CD4-positive, alpha-beta T cell (primary cell): ENCODE data around the gene NAV2. TPM values are rescaled to one million over a fixed set of nuclear protein-coding genes. Genes with fewer than 3 reads are reported as not detected.

ENCODE experiments used
- ATAC-seq: fragments of 200-7000 bp; cut with Tn5 transposase; one replicate; pipeline ENCODE4 v1.10.0; 2022; ENCODE audit warnings: mild to moderate bottlenecking; ENCODE audit not compliant: poor library complexity
- CTCF ChIA-PET: fragments of 350-600 bp; sonication (Branson Sonifier 250); formaldehyde crosslinking; loops from one replicate; lab custom pipeline; 2021; ENCODE audit warnings: antibody characterized with exemption, inconsistent platforms; lab: Charles Lee
- POLR2A ChIA-PET: fragments of 350-600 bp; sonication (Branson Sonifier 250); formaldehyde crosslinking; loops from one replicate; lab custom pipeline; 2021; ENCODE audit warnings: antibody characterized with exemption, inconsistent platforms; lab: Charles Lee
- DNase-seq, 14 experiments: peaks; one replicate each; pipeline ENCODE4 v3.0.0-alpha.2; 2013 to 2020; ENCODE audit warnings: mixed read lengths in 2 of 14
- H3K27ac ChIP-seq, 2 donors: one replicate each; pipeline versions ENCODE4 v1.5.1 to v1.7.0; 2013; ENCODE audit warnings: low read length in 2 of 2, low read depth in 1 of 2, mild to moderate bottlenecking in 1 of 2
- H3K27me3 ChIP-seq, 2 experiments: 1 replicate in 1 of 2; 2 replicates in 1 of 2; pipeline versions ENCODE4 v1.6.1 to v1.7.0; 2013; ENCODE audit warnings: low read length in 2 of 2, control low read depth in 1 of 2, mild to moderate bottlenecking in 1 of 2, moderate library complexity in 1 of 2; ENCODE audit not compliant: insufficient read depth in 2 of 2, control insufficient read depth in 1 of 2
- H3K36me3 ChIP-seq: one replicate; pipeline ENCODE4 v1.6.1; 2013; ENCODE audit warnings: low read length, control low read depth; ENCODE audit not compliant: insufficient read depth
- H3K4me1 ChIP-seq: one replicate; pipeline ENCODE4 v1.6.1; 2013; ENCODE audit warnings: low read length, control low read depth; ENCODE audit not compliant: insufficient read depth
- H3K4me3 ChIP-seq: one replicate; pipeline ENCODE4 v1.5.1; 2013; ENCODE audit warnings: mild to moderate bottlenecking, low read length, moderate library complexity
- H3K9me3 ChIP-seq, 2 experiments: 1 replicate in 1 of 2; 2 replicates in 1 of 2; pipeline versions ENCODE4 v1.6.1 to v1.7.0; 2013; ENCODE audit warnings: low read length in 2 of 2, mild to moderate bottlenecking in 2 of 2, control low read depth in 1 of 2, moderate library complexity in 1 of 2; ENCODE audit not compliant: control insufficient read depth in 1 of 2, insufficient read depth in 1 of 2
- H3K27ac Mint-ChIP-seq: one replicate; pipeline ENCODE4 v1.8.0; 2020; ENCODE audit warnings: mixed read lengths
- H3K27me3 Mint-ChIP-seq: one replicate; pipeline ENCODE4 v1.8.0; 2021; ENCODE audit warnings: mixed read lengths
- H3K36me3 Mint-ChIP-seq: one replicate; pipeline ENCODE4 v1.8.0; 2021; ENCODE audit warnings: low read depth, mixed read lengths
- H3K4me1 Mint-ChIP-seq: one replicate; pipeline ENCODE4 v1.8.0; 2021; ENCODE audit warnings: low read depth, mixed read lengths
- H3K4me3 Mint-ChIP-seq: one replicate; pipeline ENCODE4 v1.8.0; 2020; ENCODE audit warnings: mild to moderate bottlenecking, mixed read lengths
- H3K9me3 Mint-ChIP-seq: one replicate; pipeline ENCODE4 v1.8.0; 2020; ENCODE audit warnings: mixed read lengths
- CTCF ChIP-seq: fragments of 200-600 bp; IDR thresholded peaks from one replicate; pipeline ENCODE4 v1.8.0; 2022; ENCODE audit warnings: antibody characterized with exemption, mild to moderate bottlenecking
- intact Hi-C, 2 experiments: fragments of 100-400 bp; cut with DNase I in 1 of 2; cut with micrococcal nuclease in 1 of 2; formaldehyde crosslinking; loops; one replicate each; pipeline versions ENCODE4 v1.15.1 to v1.9.0; 2023 to 2025; cut with DNase I, micrococcal nuclease
- total RNA-seq, 174 experiments: library from RNA in 2 of 174; stranded (reverse) in 2 of 174; gene quantifications; one replicate each; pipeline ENCODE4 v1.2.3 and lab custom pipeline; 2021 to 2026

NAV2 gene
- total RNA-seq, 2 experiments from 2014 or later: 0.55 to 0.64 TPM

- no peak for TF ChIP-seq CTCF
- CTCF ChIA-PET: no interaction called here
- POLR2A ChIA-PET: no interaction called here
These were observed 151.8 kb downstream of the NAV2 start for GRCh38 chr11:19864141-19865140.

GRCh38 chr11:19866037-19866436 is 153.4 kb downstream of the NAV2 start:
- Mint-ChIP-seq H3K36me3 (no peaks in the 10 kb centered on the region), H3K27me3 (no peaks in the 10 kb centered on the region), H3K4me1 (no peaks in the 10 kb centered on the region), H3K4me3 (no peak overlapping the region), H3K9me3 (no peaks in the 10 kb centered on the region), H3K27ac (no peak overlapping the region)
- ATAC-seq (no peak), DNase-seq (no peak)
- H3K27me3 ChIP-seq: no peaks in the 10 kb centered on the region
- no peak overlapping the region for H3K27ac ChIP-seq
- CTCF ChIA-PET: no interaction called here
- no peaks in the 10 kb centered on the region for H3K36me3 ChIP-seq
- no peaks in the 10 kb centered on the region for H3K9me3 ChIP-seq
- TF ChIP-seq CTCF: no peak
- intact Hi-C loops: no loop called here
- POLR2A ChIA-PET: no interaction called here
- no peak overlapping the region for H3K4me3 ChIP-seq
- no peaks in the 10 kb centered on the region for H3K4me1 ChIP-seq

More at GRCh38 chr11:19864141-19865140, 151.8 kb downstream of the NAV2 start:
- no peak for DNase-seq
- no peaks in the 10 kb centered on the region for H3K27me3 Mint-ChIP-seq
- H3K9me3 ChIP-seq: no peaks in the 10 kb centered on the region
- no peaks in the 10 kb centered on the region for H3K36me3 ChIP-seq
- no peak overlapping the region for H3K27ac Mint-ChIP-seq
- no peak overlapping the region for H3K4me3 Mint-ChIP-seq
- no peaks in the 10 kb centered on the region for H3K27me3 ChIP-seq
- no peaks in the 10 kb centered on the region for H3K9me3 Mint-ChIP-seq
- H3K4me3 ChIP-seq: no peak overlapping the region
- H3K4me1 Mint-ChIP-seq: no peaks in the 10 kb centered on the region
- no peaks in the 10 kb centered on the region for H3K36me3 Mint-ChIP-seq
- intact Hi-C loops: no loop called here
- no peaks in the 10 kb centered on the region for H3K4me1 ChIP-seq
- H3K27ac ChIP-seq: no peak overlapping the region
- ATAC-seq: no peak

GRCh38 chr11:19866521-19866920 is 153.9 kb downstream of the NAV2 start:
- Mint-ChIP-seq H3K4me1 (no peaks in the 10 kb centered on the region), H3K36me3 (no peaks in the 10 kb centered on the region), H3K9me3 (no peaks in the 10 kb centered on the region), H3K27ac (no peak overlapping the region), H3K27me3 (no peaks in the 10 kb centered on the region), H3K4me3 (no peak overlapping the region)
- no peak overlapping the region for H3K27ac ChIP-seq
- no peak for TF ChIP-seq CTCF
- intact Hi-C loops: no loop called here
- H3K9me3 ChIP-seq: no peaks in the 10 kb centered on the region
- ATAC-seq (no peak), DNase-seq (no peak)
- H3K36me3 ChIP-seq: no peaks in the 10 kb centered on the region
- POLR2A ChIA-PET: no interaction called here
- H3K27me3 ChIP-seq: no peaks in the 10 kb centered on the region
- CTCF ChIA-PET: no interaction called here
- no peak overlapping the region for H3K4me3 ChIP-seq
- H3K4me1 ChIP-seq: no peaks in the 10 kb centered on the region
